Activated CD8-positive, alpha-beta memory T cell treated with anti-CD3 and anti-CD28 coated beads for 48 hours (primary cell): ENCODE data around the gene PEMT.

Source experiments
- DNase-seq, 3 experiments: peaks; one replicate each; pipeline ENCODE4 v3.0.0-alpha.2; 2020; ENCODE audit warnings: low read depth in 2 of 3, low spot score in 2 of 3

PEMT gene

DNA sequence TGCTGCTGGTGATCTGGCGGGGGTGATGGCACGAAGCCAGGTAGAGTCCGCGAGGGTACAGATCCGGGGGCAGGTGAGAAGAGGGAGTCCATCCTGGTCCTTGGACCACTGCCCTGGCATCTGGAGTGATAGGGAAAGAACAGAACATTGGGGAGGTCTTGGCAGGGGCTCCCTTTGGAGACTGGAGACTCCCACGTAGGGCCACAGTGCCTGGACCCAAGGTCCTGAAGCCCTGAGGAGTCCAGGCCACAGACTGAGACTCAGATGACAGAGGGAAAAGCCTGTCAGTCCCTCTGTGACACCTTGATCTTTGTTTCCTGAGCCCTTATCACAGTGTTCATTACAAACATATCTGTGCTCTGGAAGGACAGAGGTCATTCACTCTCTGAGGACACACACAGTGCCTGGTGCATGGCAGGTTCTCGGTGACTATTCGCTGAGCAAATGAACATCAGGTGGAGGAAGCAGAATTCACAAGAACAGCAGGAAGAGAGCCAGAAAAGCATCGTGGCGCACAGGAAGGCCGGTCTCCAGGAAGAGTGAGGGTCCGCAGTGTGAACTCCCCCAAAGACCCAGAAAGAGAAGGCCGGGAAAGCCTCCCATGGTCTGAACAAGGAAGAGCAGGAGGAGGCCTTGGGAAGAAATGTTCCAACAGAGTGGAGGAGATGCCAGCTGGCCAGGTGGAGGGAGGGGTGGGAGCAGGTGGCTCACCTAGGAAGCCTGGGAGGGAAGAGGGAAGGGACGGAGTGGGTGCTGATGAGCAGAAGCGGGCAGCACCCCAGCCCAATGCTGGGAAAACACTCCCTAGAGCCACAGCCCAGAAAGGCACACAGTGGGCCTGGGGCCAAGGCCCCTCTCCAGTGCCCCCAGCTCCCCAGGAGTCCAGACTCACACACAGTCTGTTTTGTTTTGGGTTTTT, 20.5 kb downstream of the PEMT start:
- no peak for DNase-seq

GRCh38 chr17:17570140-17570797, 21.2 kb downstream of the PEMT start:
- DNase-seq, result no peak

DNA sequence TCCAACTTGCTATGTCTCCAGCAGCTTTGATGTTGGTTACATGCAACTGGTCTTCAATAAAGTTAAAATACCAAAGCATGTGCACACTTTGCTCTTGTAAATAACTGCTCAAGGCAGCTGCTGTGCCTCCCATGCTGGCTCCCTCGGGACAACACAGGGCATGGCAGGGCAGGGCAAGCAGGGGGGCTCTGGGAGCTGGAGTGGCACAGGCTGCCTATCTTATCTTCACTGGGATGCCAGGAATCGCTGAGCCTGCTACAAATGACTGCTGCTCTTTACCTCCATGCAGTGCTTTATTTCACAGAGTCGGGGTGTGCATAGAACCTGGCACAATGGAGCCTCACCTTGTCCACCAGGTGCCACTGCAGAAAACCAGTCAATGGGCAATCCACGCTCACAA, 21.8 kb downstream of the PEMT start:
- no peak for DNase-seq

GRCh38 chr17:17568772-17569195, 22.7 kb downstream of the PEMT start:
- peak in 2 of 3 experiments; percentile 42 for DNase-seq

DNA sequence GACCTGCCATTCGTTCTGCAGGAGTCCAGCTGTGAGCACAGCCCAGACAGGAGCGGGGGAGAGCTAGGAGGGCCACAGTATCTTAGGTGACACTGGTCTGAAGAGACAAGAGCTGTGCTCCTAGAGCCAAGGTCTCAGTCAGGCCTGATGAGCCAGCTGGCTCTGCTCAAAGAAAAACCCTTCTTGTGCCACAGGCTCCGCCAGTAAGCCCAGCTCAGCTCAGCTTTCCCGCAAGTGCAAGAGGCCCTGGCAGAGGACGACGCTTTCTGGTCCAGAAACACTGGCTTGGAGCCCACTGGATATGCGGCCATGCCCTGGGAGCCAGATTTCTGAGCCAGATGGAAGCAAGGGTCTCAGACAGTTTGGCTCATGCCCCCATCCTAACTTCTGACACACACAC, 23.9 kb downstream of the PEMT start:
- DNase-seq, result no peak

DNA sequence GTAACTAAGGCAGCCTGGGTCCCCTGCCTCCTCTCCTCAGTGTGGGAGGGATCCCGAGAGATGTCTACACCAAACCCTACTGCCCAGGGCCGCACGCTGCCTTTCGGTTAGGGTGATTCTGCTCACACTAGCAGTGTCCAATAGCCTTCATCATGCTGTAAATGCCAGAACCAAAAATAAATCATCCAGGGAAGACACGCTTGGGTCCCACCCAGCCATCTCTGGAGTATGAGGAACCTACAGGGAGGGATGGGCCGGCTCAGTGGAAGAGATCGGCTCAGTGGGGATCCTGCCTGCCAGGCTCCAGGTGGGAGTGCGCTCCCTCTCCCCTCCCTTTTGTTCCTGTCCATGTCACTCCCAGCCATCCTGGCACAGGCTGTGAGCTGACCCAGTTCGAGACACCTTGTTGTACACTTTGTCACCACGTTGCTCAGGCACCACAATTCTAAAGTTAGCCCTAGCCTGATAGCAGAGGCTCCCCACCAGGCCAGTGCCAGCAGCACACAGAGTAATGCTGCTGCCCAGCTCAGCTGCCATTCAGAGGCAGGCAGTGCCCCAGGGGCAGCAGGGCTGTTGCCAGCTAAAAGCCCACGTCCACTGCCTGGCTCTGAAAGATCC, 24.5 kb downstream of the PEMT start:
- DNase-seq, result no peak

DNA sequence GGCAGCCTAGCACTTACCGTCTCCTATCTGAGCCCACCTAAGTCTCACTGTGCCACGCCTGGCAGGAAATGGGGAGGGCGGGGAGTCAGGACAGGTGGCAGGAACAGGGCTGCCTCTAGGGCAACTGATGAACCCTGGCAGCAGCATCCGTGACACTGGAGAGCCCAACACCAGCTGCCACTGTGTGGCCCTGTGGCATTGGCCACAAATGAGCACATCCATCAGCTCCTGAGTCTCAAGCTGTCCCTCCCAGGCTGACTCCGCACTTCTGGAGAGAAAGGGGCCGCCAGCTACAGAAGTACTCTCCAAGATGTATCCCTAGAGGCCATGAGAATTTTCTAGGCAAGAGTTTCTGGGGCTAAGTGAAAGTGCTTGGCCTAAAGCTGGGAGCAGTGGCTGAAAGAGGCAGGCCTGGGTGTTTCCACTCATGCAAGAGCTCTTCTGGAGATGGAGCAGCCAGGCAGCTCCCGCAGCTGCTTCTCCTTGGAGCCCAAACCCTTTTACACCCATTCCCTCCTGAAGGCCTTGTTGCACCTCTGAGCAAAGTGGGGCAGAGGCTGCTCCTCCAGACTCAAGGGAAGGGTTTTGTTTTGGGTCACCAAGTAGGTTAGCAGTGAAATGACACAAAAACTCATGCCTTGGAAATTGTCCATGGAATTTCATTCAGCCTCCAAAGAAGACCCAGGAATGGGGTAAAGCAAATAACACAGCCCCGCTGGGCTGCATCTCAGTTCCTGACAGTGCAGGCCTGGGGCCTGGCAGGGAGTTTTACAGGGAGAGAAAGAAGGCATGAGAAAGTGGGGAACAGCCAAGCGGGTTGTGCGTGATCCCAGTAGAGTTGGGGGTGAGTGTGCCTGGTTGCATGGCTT, 25.8 kb downstream of the PEMT start:
- DNase-seq, result no peak

DNA sequence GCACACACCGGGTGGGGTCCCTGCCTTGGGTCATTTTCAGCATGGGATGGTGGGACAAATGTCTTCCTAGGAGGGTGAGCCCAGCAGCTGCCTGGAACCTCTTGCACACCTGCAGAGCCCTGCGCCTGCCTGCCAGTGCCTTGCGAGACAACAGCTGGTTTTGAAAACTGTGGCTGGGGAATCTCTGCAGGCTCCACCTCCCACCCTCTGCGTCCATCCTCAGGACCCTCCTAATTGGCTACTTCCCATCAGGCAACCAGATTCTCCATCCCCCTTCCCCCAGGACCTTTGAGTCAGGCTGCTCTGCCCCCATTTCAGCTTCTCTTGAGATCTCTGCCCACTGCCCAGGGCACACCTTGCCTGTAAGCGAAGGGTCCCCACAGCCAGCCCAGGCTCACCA, 26.6 kb downstream of the PEMT start:
- no peak for DNase-seq

- DNase-seq, result no peak
Measured at GRCh38 chr17:17564323-17564722, 27.2 kb downstream of the PEMT start.

DNA sequence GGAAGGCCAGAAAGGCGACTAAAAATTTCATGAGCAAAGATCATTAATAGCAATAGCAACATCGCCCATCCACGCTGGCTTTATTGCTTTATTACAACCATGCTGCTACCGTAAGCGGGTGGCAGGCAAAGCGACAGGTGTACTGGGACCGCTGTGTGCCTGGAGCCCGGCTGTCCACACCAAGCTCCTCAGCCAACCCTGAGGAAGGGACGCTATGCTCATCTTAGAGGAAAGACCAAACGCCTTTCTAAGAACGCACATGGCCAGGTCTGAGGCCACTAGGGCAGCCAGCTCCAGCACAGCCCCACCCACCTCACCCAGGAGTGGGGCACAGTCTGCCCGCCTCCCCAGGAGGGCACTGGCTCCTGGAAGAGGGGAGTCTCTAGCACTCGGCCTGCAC, 28.0 kb downstream of the PEMT start:
- DNase-seq, result no peak

GRCh38 chr17:17562146-17562511, 29.4 kb downstream of the PEMT start:
- no peak for DNase-seq

DNA sequence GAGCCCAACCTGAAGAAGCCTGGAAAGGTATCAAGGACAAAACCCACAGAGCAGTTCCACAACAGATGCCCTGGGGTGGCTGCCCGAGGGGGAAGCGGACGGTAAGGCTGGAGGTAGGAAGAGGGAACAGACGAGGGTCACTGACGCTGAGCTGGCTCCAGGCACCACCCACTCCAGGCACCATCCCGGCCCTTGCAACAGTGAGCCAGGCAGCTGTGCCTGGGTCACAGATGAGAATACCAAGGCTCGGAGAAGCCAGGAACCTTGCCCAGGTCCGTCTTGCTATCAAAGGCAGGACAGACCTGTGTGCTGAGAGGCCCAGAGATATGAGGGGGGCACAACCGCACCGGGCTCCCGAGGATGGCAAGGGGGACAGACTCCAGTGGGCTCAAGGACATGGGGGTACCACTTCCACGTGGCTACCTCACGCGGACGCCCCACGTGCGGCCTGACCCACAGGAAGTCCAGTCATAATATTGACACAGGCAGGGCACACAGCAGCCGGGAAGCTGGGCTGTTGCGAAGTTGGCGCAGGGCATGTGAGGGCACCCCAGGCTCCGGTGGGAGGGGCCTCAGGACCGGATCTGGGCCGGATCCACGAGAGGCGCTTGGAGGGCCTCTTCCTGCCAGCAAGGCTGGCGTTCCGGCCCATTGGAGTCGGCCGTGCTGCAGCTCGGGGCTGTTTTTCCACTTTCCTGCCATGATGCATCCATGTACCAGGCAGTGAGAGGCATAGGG, 29.9 kb downstream of the PEMT start:
- no peak for DNase-seq

- DNase-seq, result no peak
Measured at GRCh38 chr17:17560975-17561374, 30.5 kb downstream of the PEMT start.

- no peak for DNase-seq
Measured at GRCh38 chr17:17560167-17560566, 31.3 kb downstream of the PEMT start.

DNA sequence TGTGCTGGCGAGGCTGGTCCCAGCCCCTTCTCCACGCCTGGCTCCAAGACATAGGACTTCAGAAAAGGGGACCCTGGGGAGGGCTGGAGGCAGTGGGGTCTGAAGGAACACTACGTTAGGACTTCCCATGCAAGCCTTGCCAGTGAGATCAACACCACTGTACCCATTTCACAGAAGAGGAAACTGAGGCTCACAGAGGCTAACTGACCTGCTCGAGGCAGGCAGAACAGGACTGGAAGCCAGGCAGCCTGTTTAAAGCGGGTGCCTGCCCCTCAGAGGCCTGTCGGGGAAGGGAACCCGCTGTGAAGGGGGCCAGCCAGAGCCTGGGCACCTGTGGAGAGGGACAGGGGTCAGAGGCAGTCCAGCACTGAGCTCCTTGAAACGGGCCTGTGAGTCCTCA, 32.3 kb downstream of the PEMT start:
- no peak for DNase-seq

DNA sequence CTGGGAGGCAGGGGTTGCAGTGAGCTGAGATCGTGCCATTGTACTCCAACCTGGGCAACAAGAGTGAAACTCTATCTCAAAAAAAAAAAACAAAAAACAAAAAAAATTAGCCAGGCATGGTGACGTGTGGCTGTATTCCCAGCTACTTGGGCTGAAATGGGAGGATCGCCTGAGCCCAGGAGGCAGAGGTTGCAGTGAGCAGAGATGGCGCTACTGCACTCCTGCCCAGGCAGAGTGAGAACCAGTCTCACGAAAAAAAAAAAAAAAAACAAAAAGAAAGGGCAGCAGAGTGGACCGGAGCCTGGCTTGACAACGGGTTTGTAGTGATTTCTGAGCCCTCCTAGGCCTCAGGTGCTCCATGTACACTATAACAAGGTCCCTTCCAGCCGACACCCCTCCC, 33.1 kb downstream of the PEMT start:
- no peak for DNase-seq

DNA sequence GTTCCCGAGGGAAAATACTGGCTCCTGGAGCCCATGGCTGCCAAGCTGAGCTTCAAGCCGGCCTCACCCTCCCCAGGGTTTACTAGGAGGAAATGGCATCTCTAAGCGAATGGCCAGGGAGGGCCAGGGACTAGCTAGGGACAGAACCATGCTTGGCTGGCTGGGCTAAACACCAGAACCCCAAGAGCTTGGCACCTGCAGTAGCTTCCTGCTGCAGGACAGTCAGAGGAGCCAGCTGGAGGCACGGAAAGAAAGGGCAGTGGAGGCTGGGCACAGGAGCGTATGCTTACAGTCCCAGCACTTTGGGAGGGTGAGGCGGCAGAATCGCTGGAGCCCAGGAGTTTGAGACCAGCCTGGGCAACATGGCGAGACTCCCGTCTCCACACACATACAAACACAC, 33.7 kb downstream of the PEMT start:
- no peak for DNase-seq

- DNase-seq, result no peak
Measured at GRCh38 chr17:17556671-17557070, 34.8 kb downstream of the PEMT start.

GRCh38 chr17:17555906-17556305, 35.6 kb downstream of the PEMT start:
- no peak for DNase-seq

DNA sequence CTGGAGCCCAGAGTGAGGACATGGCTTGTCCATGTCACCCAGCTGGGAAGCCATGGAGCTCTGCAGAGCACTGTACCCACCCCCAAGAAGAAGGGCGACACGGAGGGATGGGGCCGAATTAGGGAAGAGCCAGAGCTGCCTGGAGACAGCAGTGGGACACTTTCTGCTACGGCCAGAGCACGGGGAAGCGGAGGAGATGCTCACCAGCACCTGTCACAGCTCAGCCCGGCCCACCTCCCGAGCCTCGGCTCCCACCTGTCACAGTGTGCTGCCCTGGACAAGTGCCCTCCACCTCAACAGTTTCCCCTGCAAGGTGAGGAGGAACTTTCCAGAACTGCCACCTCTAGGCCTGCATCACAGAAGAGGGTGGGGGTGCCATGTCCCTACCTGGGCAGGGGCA, 36.4 kb downstream of the PEMT start:
- DNase-seq, result no peak

GRCh38 chr17:17554266-17554665, 37.2 kb downstream of the PEMT start:
- DNase-seq, result no peak
